HS-5 (cell line): ENCODE measurements around the gene TEAD1.
A peak's percentile ranks its signal among the peaks of the same experiment; 100 is the strongest.

Experiments
- DNase-seq: peaks from one replicate; pipeline ENCODE4 v3.0.0-alpha.2; 2012; ENCODE audit warnings: low read depth

TEAD1 gene

DNA sequence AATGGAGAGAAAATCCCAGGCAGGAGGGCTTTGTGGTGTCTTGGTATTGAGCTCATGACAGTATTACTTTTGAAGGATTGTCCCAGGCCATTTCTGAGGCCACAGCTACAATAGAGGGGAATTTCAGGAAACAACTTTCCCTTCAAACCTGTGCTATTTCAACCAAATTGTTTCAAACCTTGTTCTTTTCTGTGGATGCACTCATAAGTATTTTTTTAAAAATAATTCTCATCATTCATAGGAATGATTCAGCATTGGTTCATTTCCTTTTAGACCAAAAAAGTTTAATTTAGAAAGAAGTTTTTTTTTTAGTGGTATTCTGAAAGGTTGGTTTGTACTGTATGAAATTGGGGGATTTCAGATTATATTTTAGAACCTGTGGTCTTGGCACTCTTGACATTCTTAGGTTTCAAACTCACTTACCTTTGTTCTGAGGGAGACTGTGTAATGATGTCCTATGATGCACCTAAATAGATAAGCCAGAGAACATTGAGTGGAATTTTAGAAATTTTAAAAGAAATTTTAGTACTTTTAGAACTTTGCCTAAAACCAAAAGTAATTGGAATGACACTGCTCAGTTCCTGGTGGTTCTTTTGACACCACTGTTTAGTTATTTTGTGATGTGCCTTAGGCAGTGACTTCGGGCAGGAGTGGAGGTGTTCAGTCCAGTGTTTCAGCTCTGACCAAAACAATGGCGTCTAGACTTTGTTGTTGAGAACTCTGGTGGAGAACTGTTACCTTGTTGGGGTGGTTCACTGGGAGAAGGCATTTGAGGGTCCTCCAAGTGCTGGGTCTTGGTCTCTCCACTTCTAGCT lies 12.2 kb downstream of the TEAD1 start:
- DNase-seq: no peak

DNA sequence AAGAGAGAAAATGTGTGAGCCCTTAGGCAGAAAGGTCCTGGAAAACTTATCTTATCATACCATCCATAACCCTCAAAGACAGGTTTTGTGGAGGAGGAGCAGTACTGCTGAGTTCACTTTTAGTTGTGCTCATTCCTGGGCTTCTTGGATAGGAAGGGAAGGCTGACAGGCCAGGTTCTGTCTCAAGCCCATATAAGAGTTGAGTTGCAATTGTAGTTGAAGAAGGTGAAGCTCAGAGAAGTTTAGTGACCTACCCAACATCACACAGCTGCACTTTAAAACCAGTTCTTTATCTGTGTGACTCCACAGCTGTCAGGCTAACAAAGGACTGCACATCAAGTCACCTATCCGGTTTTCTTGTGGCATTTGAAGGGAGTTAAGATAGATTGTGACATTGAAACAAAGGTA lies 13.0 kb downstream of the TEAD1 start:
- no peak for DNase-seq

DNA sequence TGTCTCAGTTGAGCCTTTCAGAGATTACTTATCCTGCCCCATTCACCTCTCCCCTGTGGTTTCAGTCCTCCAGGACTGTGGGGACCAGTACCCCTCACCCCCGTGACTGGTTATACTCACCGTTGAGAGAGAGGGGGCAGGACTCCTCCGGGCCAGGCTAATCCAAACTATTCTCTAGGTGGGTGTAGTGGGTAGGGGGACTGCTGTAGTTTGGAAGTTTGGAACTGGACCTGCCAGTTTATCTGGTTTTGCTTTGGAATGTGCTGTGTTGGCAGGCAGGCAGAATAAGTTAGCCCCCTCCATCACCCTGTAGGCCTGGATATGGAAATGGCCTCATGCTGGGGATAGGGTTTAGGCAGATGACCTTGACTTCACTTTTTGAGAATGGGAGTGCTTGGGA lies 13.5 kb downstream of the TEAD1 start:
- no peak for DNase-seq

DNA sequence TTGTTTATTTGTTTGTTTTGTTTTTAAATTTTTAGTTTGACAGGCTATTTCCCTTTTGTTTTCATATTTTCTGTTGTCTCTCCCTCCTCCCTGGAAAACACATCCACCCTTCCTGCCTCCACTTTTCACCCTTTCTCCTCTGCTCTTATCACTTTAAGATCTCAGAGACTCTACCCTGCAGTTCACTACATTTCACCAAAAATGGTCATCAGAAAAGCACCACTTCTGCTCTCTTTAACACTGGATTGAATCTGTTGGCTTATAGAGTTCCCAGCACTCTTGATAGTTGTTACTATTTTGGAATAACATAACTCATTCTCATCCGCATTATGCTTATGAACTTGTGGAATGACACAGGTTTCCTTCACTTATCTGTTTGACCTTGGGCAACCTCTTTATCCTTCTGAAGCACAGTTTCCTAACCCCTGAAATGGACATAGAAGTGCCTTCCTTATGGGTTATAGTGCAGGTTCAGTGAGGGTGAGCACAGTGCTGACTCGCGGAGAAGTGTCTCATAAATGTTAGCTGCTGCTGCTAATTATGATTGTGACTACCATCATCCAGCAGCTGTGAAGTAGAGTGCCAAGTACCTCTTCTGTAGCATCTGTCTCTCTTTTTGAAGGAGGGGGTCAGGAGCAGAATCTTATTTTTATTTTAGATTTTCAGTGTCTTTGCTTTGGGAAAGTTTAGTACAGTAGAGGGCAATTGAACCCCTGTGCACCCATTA lies 15.0 kb downstream of the TEAD1 start:
- no peak for DNase-seq

DNA sequence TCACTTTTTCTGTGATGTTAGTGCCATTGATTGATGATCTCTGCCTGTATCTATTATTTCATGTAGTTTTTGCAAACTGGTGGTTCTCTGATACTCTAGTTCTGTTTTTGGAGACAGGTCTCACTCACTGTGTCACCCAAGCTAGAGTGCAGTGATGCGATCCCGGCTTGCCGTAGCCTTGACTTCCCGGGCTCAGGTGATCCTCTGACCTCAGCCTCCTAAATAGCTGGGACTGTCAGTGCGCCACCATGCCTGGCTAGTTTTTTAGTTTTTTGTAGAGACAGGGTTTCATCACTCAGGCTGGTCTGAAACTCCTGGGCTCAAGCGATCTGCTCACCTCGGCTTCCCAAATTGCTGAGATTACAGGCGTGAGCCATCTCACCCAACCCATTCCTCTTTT lies 16.4 kb downstream of the TEAD1 start:
- DNase-seq: no peak

DNA sequence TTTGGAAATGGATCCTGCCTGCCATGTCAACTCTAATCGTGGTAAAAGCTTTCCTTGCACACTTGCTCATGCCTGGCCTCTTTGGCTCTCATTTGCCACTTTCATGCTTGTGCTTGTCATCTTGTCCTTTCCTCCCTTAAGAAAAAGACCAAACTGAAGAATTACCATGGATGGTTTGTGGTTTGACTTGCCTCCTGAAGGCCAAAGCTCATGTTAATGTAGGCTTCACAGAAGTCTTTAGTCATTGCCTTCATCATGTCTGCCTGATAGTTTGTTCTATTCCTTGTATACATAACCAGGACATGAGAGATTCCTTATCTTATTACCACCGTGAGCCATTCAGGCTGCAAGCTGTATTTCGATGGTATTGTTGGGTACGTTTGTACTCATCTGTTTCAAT lies 17.3 kb downstream of the TEAD1 start:
- DNase-seq: no peak

DNA sequence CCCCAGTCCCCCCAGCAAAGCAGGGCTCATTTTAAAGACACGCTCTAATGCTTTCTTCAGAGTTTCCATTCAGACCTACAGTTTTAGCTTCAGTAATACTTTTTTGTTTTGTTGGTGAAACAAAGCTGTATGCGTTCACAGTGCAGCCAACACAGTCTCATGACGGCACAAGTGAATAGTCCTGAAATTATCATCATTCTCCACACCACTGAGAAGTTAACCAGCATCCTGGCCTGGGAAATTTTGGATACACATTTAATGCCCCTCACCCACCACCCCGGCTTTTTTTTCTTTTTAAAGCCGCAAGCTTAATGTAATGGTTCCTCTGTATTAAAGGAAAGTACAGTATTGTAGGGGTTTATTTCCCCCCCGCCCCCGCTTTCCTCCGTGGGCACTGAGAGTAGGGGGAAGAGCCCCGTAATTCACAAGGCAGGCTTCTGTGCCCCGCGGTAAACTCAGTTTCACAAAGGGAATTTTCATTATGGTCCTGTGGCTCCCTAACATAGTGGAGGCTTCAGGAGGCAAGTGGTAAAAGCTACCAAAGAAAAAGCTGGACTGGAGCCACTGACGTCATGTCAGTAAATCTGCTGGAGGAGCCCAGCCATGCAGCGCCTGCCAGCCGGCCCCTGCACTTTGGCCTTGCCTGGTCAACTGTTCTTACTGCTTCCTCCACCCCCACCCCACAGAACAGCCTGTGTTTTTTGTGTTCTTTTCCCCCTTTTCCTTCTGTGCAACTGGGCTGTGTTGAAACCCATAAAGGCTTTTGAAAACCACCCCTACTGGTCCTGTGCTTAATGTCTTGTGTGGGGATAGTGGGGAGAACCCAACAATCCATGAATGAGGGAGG lies 18.2 kb downstream of the TEAD1 start:
- DNase-seq: no peak

DNA sequence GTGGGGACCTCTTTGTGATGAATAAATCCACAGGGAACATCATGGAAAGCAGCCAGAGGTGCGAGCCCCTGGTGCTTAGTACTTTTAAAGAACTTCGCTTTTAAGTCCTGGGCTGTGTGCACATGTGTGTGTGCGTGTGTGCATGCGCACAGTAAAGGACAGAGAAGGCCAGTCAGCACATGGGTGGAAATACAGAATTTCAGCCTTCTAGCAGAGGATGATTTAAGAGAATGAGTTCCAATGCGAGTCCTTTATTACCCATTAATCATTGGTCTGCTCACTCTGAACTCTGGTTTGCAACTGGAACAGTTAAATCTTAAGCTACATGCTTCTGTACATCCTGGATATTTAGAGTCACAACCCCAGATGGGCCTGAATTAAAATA lies 18.9 kb downstream of the TEAD1 start:
- no peak for DNase-seq

DNA sequence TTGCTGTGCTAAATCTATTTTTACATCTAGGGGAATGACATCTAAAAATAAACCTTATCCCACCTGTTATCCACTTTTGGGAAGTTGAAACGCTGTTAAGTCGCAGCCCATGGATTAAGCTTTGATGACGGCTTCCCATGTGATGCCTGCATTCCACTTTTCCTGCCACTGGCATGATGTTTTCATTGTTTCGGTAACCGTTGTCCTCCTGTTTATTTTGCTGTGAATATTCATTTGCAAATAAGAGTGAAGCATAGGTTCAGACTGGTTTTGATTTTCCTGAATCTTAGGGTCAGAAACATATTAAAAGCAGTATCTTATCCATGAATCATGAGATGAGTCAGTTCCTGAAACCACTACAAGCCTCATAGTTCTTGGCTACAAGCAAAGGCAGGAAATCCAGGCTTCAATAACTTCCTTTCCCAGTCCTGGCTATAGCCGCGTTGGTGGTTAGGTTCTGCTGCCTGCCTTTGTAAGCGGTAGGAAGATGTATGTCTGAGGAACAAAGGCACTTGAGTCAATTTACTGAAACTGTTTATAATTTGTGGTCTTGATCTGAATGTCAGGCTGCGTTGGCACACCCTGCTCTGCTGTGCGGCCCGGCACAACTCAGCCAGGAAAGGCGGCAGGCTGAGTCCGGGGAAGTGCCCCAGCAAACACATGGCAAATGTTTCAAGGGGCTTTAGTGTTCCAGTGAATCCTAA lies 19.4 kb downstream of the TEAD1 start:
- DNase-seq: peak; percentile 98

DNA sequence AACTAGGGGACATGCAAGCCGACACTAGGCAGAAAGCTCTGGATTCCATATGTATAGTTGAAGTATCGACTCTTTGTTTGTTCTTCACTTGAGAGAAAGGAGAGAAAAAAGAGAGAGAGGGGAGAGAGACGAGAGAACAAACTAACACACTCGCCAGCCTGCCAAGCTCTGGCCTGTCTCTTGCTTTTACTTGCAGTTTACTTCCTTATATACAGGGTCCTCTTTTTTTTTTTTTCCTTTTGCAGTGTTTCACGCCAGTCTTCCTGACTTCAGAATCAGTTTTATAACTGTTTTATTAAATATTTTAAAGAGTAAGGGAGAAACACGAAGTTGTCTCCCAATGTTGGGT lies 19.9 kb downstream of the TEAD1 start:
- no peak for DNase-seq

DNA sequence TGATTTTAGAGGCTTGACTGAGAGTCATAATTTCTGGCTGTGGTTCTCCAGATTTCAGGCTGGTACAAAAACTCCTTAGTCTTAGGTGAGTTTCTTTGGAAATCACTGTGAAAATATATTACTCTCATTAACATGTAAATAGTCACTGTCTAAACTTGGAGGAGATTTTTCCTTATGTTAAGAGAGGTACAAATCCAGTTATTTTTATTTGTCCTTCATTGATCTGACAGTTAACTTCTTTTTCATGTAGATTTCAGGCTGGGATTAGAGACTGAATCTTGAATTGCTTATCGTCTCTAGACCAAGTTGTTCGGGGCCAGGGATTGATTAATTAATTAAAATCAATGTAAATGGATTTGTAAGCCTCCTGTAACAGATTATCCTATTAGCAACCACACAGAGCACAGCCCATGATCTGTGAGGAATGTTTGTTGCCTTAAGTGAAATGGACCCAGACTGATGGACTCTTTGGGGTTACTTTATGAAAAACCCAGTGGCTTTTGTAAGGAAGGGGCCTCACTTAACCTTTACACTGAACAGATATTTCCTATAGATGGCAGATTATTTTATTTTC lies 21.1 kb downstream of the TEAD1 start:
- no peak for DNase-seq

DNA sequence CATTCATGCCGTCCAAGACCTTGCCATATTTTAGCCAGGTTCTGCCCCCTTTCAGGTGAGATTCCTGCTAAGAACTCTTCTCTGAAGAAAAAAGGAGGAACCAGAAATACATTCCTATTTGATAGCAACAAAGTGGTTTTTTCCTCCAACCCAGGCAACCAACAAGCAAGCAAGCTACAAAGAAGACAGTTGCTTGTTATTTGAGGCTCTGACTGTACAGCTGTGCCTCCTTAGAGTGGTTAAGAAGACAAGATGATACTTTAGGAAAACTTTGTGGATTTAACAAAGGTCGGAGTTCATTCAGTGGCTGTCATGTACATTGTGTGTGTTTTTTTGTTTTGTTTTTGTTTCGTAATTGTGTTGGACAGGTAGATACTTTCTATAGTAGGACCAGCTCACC lies 21.7 kb downstream of the TEAD1 start:
- DNase-seq: no peak

DNA sequence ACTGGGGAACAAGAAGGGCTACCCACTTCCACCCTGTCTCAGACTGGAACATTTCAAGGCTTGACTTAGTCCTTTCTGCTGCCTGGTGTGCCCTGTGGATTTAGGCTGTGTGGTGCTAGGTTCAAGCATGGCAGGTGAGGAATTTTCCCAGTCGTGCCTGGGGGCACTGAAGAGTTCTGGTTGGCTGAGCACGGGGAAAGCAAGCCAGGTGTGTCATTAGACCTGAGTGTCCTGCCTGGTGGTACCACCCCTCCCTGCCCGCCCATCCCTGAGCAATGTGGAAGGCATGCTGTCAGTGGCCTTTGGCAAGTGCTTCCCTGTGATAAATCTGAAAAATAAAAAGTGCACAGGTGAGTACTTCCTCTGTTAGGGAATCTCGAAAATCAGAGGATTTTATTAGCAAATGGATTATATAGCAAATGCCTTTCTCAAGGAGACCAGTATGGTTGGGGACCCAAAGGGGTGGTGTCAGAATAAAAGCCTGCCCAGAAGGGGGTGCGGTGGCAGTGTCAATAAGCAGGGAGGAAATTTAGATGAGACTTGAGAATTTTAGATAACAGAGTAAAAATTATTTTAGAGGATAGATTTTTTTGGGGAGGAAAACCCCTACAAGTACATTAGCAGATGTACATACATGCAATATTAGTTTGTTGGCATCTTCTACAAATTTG lies 22.8 kb downstream of the TEAD1 start:
- DNase-seq: no peak

DNA sequence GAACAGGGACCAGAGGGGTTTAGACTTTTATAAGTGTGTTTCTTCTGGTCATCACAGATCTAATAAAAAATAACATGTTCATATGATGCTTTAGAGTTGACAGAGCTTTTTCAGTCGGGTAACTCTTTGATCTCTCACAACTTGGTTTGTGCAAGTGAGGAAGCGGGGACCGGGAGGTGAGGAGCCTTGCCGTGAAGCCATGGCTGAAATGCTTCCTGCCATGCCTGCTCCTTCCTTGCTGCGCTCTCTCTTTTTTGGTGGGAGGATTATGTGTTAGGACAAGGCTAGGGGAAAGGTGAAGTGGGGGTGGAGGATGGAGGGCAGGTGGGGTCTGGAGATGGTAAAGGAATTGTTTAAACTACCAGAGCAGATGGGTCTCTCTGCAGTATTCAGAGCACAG lies 23.8 kb downstream of the TEAD1 start:
- no peak for DNase-seq

DNA sequence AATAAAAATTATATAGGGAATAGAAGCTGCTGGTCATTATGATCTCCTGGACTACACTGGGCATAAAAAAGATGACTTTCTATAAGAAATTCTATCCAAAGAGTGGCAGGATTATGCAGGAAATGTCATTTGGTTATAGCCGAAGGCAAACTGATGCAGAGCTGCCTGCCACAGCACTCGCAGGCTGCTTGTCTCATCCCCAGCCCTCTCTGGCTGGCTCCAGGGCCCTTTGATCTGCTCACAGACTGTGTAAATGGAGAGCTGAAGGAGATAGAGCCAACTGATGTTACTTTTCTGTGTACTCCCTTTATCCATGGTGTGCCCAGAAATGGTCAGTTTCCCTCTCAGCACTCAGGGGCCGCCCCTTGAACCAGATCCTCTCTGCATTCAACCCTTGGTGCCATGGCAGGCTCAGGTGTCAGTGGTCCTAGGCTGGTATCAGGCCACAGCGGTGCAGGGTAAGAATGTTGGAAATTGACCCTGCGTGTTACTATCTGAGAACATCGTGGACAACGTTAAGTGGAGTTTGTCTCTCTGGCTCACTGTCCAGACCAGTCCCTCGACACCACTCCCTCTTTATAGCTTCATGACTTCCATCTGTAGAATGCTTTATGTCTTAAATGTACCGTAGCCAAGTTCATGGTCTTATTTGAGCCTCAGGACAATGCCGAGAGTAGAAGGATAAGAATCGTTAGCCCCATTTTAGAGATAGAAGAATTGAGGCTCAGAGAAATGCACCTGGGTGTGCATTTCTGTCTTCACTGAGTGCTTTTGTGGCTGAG lies 27.8 kb downstream of the TEAD1 start:
- no peak for DNase-seq

DNA sequence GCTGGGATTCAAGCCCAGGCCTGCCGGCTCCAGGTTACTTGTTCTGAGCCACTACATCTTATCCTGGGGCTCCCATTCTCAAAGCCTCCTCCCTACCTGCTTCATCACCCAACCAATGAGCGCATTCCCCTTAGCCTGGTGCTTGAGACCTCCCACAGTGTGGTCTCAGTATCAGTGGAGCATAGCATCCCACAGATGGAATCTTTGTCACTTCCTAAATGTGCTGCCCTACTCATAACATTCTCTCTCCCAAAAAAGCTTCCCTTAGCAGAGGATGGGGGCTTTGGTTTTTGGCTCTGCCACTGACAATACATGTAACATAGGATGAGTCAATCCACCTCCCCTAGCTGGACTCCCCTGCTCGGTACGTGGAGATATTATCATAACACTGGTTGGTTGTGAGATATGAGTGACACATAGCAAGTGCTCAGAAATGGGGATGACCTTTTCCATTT lies 28.8 kb downstream of the TEAD1 start:
- no peak for DNase-seq

DNA sequence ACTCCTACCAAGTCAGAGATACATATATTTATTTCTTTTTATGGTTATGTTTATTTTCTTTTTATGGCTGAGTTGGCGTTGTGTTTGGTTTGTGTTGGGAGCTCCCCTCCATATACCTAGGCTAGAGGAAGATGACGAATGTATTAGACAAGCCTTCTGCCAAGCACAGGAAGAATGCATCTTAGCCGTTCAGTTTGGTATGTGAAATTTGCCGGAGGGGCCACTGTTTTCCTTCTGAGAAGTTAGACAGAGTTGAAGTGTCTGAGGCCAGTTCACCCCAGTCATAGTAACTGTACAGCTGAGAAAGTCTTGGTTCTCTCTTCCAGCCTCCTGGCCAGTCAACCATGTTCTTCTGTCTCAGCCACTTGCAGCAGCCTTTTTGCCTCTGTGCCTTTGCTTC lies 29.8 kb downstream of the TEAD1 start:
- DNase-seq: no peak

DNA sequence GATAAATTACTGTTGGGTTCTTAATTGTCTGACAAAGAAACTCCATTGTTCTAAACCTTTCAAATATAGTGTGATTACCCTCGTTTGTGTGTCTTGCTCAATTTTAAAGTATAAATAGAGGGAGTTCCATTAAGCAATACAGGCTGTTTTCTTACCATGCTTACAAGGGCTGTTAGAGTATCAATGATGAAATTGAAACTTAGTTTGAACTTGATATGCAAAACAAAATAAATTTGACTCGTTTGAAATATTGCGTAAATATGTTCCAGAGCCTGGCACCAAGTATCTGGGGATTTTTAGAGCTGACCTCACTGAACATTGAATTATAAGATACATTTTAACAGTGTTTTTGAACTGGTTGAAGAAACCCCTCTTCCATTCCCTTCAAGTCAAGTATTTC lies 31.7 kb downstream of the TEAD1 start:
- no peak for DNase-seq

DNA sequence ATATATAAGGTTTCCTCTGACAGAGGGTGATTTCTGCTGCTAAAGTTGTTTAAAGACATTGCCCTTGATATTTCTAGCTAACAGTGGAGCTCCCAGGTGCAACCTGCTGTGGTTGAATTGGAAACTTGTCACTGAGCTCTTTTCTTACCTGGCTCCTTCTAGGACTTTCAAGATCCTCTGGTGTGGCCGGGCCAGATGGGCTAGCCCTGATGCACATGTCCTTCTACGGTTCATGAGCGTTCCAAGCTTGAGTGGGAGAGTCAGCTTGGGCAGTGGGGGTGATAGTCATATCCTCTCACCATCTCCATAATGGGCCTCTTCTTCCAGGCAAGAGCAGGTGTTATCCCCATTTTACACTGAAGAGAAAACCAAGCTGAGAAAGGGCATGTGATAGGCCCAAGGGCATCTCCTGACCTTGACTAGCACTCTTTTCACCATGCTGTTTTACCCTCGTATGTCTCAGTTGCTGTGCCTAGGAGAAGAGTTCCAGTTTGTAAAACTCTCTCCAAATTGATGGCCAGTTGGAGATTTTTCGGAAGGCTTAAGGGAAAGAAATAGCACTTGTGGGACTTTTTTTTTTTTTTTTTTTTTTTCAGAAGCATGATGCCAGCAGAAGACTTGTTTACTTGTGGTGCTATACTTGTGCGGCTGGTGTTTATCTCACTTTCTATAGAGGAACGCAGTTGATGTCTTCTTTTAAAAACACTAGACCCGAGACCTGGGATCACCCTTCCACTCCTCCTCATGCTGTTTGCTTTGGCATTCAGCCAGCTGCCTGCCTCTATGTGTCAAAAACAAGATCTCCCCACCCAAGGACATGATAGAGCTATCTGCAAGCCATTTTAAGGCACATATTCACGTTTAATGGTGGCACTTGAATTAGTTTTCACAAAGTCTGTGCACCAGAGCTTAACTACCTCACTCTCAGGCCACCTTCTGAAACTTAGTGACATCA lies 32.6 kb downstream of the TEAD1 start:
- no peak for DNase-seq
